Small intestine (tissue), 7 donors: ENCODE results near the gene NDUFB3. TPM values are rescaled to one million over a fixed set of nuclear protein-coding genes. Genes with fewer than 3 reads are reported as not detected.

ENCODE experiments used
- DNase-seq, 2 donors: peaks; one replicate each; pipeline versions ENCODE4 v3.0.0 to v3.0.0-alpha.2; 2013
- FAIRE-seq: peaks from 2 replicates; lab custom pipeline; 2012; peaks lifted over from hg19 to GRCh38; lab: Jason Lieb, UNC
- H3K27ac ChIP-seq, 3 donors: one replicate each; pipeline ENCODE4 v1.5.1; 2013; ENCODE audit warnings: low read length in 2 of 3, mild to moderate bottlenecking in 2 of 3, control low read depth in 1 of 3, inconsistent platforms in 1 of 3, low read depth in 1 of 3, moderate library complexity in 1 of 3
- H3K27me3 ChIP-seq, 3 donors: one replicate each; pipeline ENCODE4 v1.6.1; 2013; ENCODE audit warnings: low read length in 3 of 3, inconsistent platforms in 1 of 3; ENCODE audit not compliant: control insufficient read depth in 3 of 3, insufficient read depth in 3 of 3
- H3K36me3 ChIP-seq, 3 donors: one replicate each; pipeline ENCODE4 v1.6.1; 2013; ENCODE audit warnings: low read length in 3 of 3, inconsistent platforms in 1 of 3, low read depth in 1 of 3, mild to moderate bottlenecking in 1 of 3, moderate library complexity in 1 of 3; ENCODE audit not compliant: control insufficient read depth in 3 of 3, insufficient read depth in 2 of 3
- H3K4me1 ChIP-seq, 3 donors: one replicate each; pipeline ENCODE4 v1.6.1; 2013; ENCODE audit warnings: low read length in 2 of 3, inconsistent platforms in 1 of 3, low read depth in 1 of 3, mild to moderate bottlenecking in 1 of 3, moderate library complexity in 1 of 3; ENCODE audit not compliant: control insufficient read depth in 3 of 3, insufficient read depth in 2 of 3
- H3K4me3 ChIP-seq, 3 donors: one replicate each; pipeline ENCODE4 v1.5.1; 2013; ENCODE audit warnings: low read length in 3 of 3, control low read depth in 1 of 3, inconsistent platforms in 1 of 3, low read depth in 1 of 3, mild to moderate bottlenecking in 1 of 3, moderate library complexity in 1 of 3
- H3K9me3 ChIP-seq, 2 donors: one replicate each; pipeline ENCODE4 v1.6.1; 2013; ENCODE audit warnings: low read depth in 1 of 2, low read length in 1 of 2; ENCODE audit not compliant: control insufficient read depth in 2 of 2, insufficient read depth in 1 of 2
- WGBS, 3 donors: extraction: QIAGEN DNeasy Blood & Tissue Kit; methylation state at CpG; one replicate each; pipeline ENCODE4 v1.1.7; 2013; 5-methylcytosine and 5-hydroxymethylcytosine counted together
- polyA plus RNA-seq, 4 donors: library from polyadenylated mRNA; stranded (reverse) in 3 of 4; unstranded in 1 of 4; fragments of 200-250 nt in 3 of 4; fragments of 120-200 nt in 1 of 4; gene quantifications; one replicate each; pipeline versions ENCODE4 v1.2.1 to v1.2.3, GENCODE V29; 2013
- donor health status: healthy with polysubstance abuse.
- donor health status: control.
- donor health status: control.
- donor health status: Bipolar disorder and iron deficiency.
- donor health status: healthy.

Gene NDUFB3
- polyA plus RNA-seq, 4 donors: 81.3 to 174 (median 135) TPM

GRCh38 chr2:201064797-201065329, 6.9 kb upstream of the NDUFB3 start:
- WGBS, 3 donors: 46 to 68% (median 53%) methylated on average over 2 of the region's 2 CpGs
- peaks cover 0 to 3% (median 2%) of the 10 kb centered on the region in 3 donors for H3K4me1 ChIP-seq

DNA sequence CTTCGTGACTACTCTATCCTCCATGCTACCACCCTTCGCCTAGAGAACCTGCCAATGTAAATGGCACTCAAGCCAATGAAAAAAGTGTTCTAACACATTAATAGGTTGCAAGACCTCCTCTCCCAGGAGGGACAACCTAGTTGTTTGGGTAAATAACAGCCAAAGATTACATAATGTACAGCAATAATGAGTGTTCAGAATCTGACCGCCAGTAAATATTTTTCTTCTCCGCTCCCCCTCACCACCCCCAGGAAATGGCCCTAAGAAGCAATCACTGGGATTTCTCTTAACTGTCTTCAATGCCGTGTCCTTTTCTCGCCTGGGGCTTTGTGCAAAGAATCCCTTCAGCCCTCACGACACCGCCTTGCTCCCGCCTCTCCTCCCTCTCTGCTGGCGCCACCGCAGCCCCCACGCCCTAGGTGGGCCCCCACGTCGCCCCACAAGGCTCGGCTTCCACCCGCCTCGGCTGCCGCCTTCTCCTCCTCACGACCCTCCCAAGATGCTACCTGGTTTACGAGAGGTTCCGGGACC, 788 bp upstream of the NDUFB3 start:
- H3K9me3 ChIP-seq: no peaks in the 10 kb centered on the region
- DNase-seq: no peak
- H3K27ac ChIP-seq: peak overlapping the region; percentile 72 to 93 (median 83)
- no peak for FAIRE-seq
- WGBS, 3 donors: 0 to 1% (median 1%) methylated on average over 21 of the region's 21 CpGs
- H3K4me1 ChIP-seq: peaks cover 2 to 3% (median 2%) of the 10 kb centered on the region in 3 donors
- no peaks in the 10 kb centered on the region for H3K36me3 ChIP-seq
- H3K27me3 ChIP-seq: no peaks in the 10 kb centered on the region
- H3K4me3 ChIP-seq: peak overlapping the region; percentile 72 to 91 (median 77)

More at GRCh38 chr2:201064797-201065329, 6.9 kb upstream of the NDUFB3 start:
- no peaks in the 10 kb centered on the region for H3K27me3 ChIP-seq
- no peaks in the 10 kb centered on the region for H3K9me3 ChIP-seq
- no peak overlapping the region for H3K27ac ChIP-seq
- no peak for DNase-seq
- H3K4me3 ChIP-seq: no peak overlapping the region
- no peak for FAIRE-seq
- H3K36me3 ChIP-seq: peaks cover 0 to 6% (median 2%) of the 10 kb centered on the region in 3 donors

DNA sequence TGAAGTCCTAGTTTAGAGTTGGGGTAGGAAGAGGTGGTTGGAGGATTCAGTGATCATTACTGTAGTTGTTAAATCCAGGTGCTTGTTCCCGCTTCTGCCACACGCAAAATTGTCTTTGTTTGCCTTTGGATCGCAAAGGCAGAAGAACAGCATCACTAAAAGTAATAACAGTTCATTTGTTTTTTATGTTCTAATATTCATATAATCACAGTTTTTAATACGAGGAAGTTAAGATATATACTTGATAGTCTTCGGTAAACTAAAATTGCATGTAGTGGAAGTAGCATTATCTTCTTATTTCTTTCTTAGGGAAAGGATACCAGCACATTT, 365 bp downstream of the NDUFB3 start:
- Histone ChIP-seq H3K27me3 (no peaks in the 10 kb centered on the region), H3K4me3 (peak overlapping the region; percentile 72 to 91 (median 77)), H3K4me1 (peaks cover 0 to 3% (median 2%) of the 10 kb centered on the region in 3 donors), H3K36me3 (no peaks in the 10 kb centered on the region), H3K9me3 (no peaks in the 10 kb centered on the region), H3K27ac (peak overlapping the region; percentile 72 to 93 (median 83))
- DNase-seq: no peak
- FAIRE-seq: no peak
- WGBS, 3 donors: 0 to 1% (median 0%) methylated on average over 5 of the region's 5 CpGs

- WGBS, 3 donors: 57 to 80% (median 79%) methylated on average over 1 of the region's 1 CpG
- peaks cover 0 to 3% (median 2%) of the 10 kb centered on the region in 3 donors for H3K4me1 ChIP-seq
- H3K4me3 ChIP-seq: peak overlapping the region in 1 of 3 donors; percentile 77
- H3K27ac ChIP-seq: no peak overlapping the region
- no peaks in the 10 kb centered on the region for H3K27me3 ChIP-seq
- no peaks in the 10 kb centered on the region for H3K9me3 ChIP-seq
- peaks cover 0 to 1% (median 0%) of the 10 kb centered on the region in 3 donors for H3K36me3 ChIP-seq
- DNase-seq (no peak), FAIRE-seq (no peak)
Measured at GRCh38 chr2:201073071-201073470, 1.3 kb downstream of the NDUFB3 start.

GRCh38 chr2:201074996-201075395, 3.2 kb downstream of the NDUFB3 start:
- no peaks in the 10 kb centered on the region for H3K27me3 ChIP-seq
- FAIRE-seq (no peak), DNase-seq (no peak)
- 87 to 91% (median 89%) methylated on average over 7 of the region's 7 CpGs for WGBS, 3 donors
- no peak overlapping the region for H3K27ac ChIP-seq
- H3K4me1 ChIP-seq: peaks cover 0 to 2% (median 0%) of the 10 kb centered on the region in 3 donors
- H3K9me3 ChIP-seq: no peaks in the 10 kb centered on the region
- no peak overlapping the region for H3K4me3 ChIP-seq
- H3K36me3 ChIP-seq: peaks cover 0 to 9% (median 3%) of the 10 kb centered on the region in 3 donors

DNA sequence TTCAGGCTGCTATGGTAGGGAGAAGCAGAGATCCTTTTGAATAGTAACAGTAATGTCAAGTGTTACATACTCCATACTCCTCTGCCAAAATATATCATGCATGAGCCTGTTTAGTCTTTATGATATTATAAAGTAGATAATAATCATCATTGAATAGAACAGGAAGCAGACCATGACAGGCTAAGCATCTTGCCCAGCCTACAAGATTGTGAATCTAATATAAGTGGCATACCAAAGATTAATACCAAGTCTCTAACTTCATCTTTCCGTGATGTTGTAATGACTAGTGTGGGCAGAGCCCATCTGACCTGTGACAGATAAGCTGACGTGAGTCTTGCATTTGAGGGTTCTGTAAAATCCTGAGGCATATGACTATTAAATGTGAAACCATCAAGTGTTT, 13.1 kb downstream of the NDUFB3 start:
- DNase-seq: no peak
- 78 to 83% (median 81%) methylated on average over 2 of the region's 2 CpGs for WGBS, 3 donors
- H3K4me3 ChIP-seq: no peak overlapping the region
- no peak overlapping the region for H3K27ac ChIP-seq
- FAIRE-seq: no peak
- H3K9me3 ChIP-seq: no peaks in the 10 kb centered on the region
- H3K27me3 ChIP-seq: no peaks in the 10 kb centered on the region
- H3K4me1 ChIP-seq: no peaks in the 10 kb centered on the region
- H3K36me3 ChIP-seq: peaks cover 2 to 55% (median 5%) of the 10 kb centered on the region in 3 donors

- H3K27me3 ChIP-seq: no peaks in the 10 kb centered on the region
- DNase-seq (no peak), FAIRE-seq (no peak)
- no peak overlapping the region for H3K27ac ChIP-seq
- no peak overlapping the region for H3K4me3 ChIP-seq
- peaks cover 0 to 30% (median 2%) of the 10 kb centered on the region in 3 donors for H3K36me3 ChIP-seq
- 65 to 84% (median 72%) methylated on average over 4 of the region's 4 CpGs for WGBS, 3 donors
- H3K4me1 ChIP-seq: no peaks in the 10 kb centered on the region
- no peaks in the 10 kb centered on the region for H3K9me3 ChIP-seq
Measured at GRCh38 chr2:201090574-201090973, 18.8 kb downstream of the NDUFB3 start.

GRCh38 chr2:201093573-201093972, 21.8 kb downstream of the NDUFB3 start:
- WGBS, 3 donors: 96 to 99% (median 99%) methylated on average over 5 of the region's 5 CpGs
- no peaks in the 10 kb centered on the region for H3K9me3 ChIP-seq
- H3K4me3 ChIP-seq: no peak overlapping the region
- no peak overlapping the region for H3K27ac ChIP-seq
- H3K27me3 ChIP-seq: no peaks in the 10 kb centered on the region
- no peaks in the 10 kb centered on the region for H3K4me1 ChIP-seq
- FAIRE-seq (no peak), DNase-seq (no peak)
- H3K36me3 ChIP-seq: peaks cover 0 to 6% (median 0%) of the 10 kb centered on the region in 3 donors
